Spleen (tissue), 11 donors: Measurements from ENCODE around the gene EIF3K. TPM values are rescaled to one million over a fixed set of nuclear protein-coding genes. Genes with fewer than 3 reads are reported as not detected.

ENCODE experiments used
- DNase-seq: peaks from one replicate; pipeline ENCODE4 v3.0.0-alpha.2; 2020
- H3K27ac ChIP-seq, 8 donors: fragments of 200-600 bp; sonication (generic) in 7 of 8; 1 replicate in 4 of 8; 2 replicates in 4 of 8; pipeline versions ENCODE4 v1.5.0 to v1.8.0; 2016 to 2021; ENCODE audit warnings: inconsistent platforms in 4 of 8, mild to moderate bottlenecking in 4 of 8, moderate library complexity in 1 of 8
- H3K27me3 ChIP-seq, 7 donors: fragments of 200-600 bp; sonication (generic) in 6 of 7; replicated peaks in 1 of 7; 1 replicate in 4 of 7; 2 replicates in 3 of 7; pipeline versions ENCODE4 v1.5.0 to v1.8.0; 2016 to 2021; ENCODE audit warnings: inconsistent platforms in 3 of 7, mild to moderate bottlenecking in 1 of 7
- H3K36me3 ChIP-seq, 6 donors: fragments of 200-600 bp; sonication (generic) in 5 of 6; 1 replicate in 4 of 6; 2 replicates in 2 of 6; pipeline versions ENCODE4 v1.5.0 to v1.8.0; 2016 to 2021; ENCODE audit warnings: inconsistent platforms in 2 of 6
- H3K4me1 ChIP-seq, 6 donors: fragments of 200-600 bp; sonication (generic) in 5 of 6; 1 replicate in 3 of 6; 2 replicates in 3 of 6; pipeline versions ENCODE4 v1.5.0 to v1.8.0; 2016 to 2021; ENCODE audit warnings: inconsistent platforms in 3 of 6
- H3K4me3 ChIP-seq, 8 donors: fragments of 200-600 bp; sonication (generic) in 7 of 8; 1 replicate in 4 of 8; 2 replicates in 4 of 8; pipeline versions ENCODE4 v1.5.0 to v1.8.0; 2016 to 2021; ENCODE audit warnings: inconsistent platforms in 4 of 8, mild to moderate bottlenecking in 4 of 8, moderate library complexity in 2 of 8
- H3K9me3 ChIP-seq, 8 donors: fragments of 200-600 bp; sonication (generic) in 7 of 8; 1 replicate in 4 of 8; 2 replicates in 4 of 8; pipeline versions ENCODE4 v1.5.0 to v1.8.0; 2016 to 2021; ENCODE audit warnings: inconsistent platforms in 4 of 8
- CTCF ChIP-seq, 11 experiments: fragments of 200-600 bp in 7 of 11; fragments of 450-650 bp in 4 of 11; sonication (generic) in 4 of 11; IDR thresholded peaks in 8 of 11; conservative IDR thresholded peaks in 3 of 11; 1 replicate in 7 of 11; 2 replicates in 4 of 11; pipeline versions ENCODE4 v1.4.0 to v1.8.0; 2016 to 2021; ENCODE audit warnings: antibody characterized with exemption in 11 of 11, inconsistent platforms in 4 of 11, mild to moderate bottlenecking in 1 of 11
- POLR2A ChIP-seq, 3 donors: fragments of 450-650 bp; IDR thresholded peaks; one replicate each; pipeline ENCODE4 v1.5.1; 2017; ENCODE audit warnings: antibody characterized with exemption in 3 of 3, mild to moderate bottlenecking in 1 of 3
- POLR2AphosphoS5 ChIP-seq, 3 donors: sonication (generic); formaldehyde crosslinking; IDR thresholded peaks; one replicate each; pipeline ENCODE4 v1.5.1; 2017; ENCODE audit warnings: antibody characterized with exemption in 3 of 3
- WGBS, 5 donors: extraction: QIAGEN DNeasy Blood & Tissue Kit in 3 of 5; methylation state at CpG; one replicate each; pipeline versions ENCODE4 v1.1.5 to v1.1.7; 2013 to 2018; 5-methylcytosine and 5-hydroxymethylcytosine counted together
- intact Hi-C: fragments of 100-400 bp; cut with DNase I; formaldehyde crosslinking; loops from one replicate; pipeline ENCODE4 v1.15.0; 2023; ENCODE audit warnings: low total_unique reads
- polyA plus RNA-seq, 3 donors: library from polyadenylated mRNA; stranded (reverse); fragments of 200-250 nt; gene quantifications; one replicate each; pipeline ENCODE4 v1.2.1, GENCODE V29; 2013
- total RNA-seq, 7 donors: library from RNA; depleted of rRNA in 3 of 7; stranded (reverse); fragments of >200 nt in 3 of 7; fragmentation: NEBNext Ultra II Directional in 4 of 7; extraction: Animal tissue kit (Norgen Biotek cat#: 25700) in 4 of 7; gene quantifications; one replicate each; pipeline versions ENCODE4 v1.1.0 to v1.2.1, GENCODE V29; 2016 to 2021
- donor health status: healthy with polysubstance abuse.
- donor health status: DM: no; HTN: no; CAD: no; lungs with moderate emphysema.
- donor health status: DM: no; HTN: no; CAD: no.
- donor health status: Bipolar disorder and iron deficiency.
- donor health status: healthy.
- donor health status: DM: no; HTN: no; CAD: no.
- donor health status: DM: yes; HTN: yes; CAD: no.

EIF3K gene
- total and polyA plus RNA-seq, 10 donors, result 232 to 538 (median 302) TPM

- WGBS, 5 donors, result 92 to 98% (median 94%) methylated on average over 6 of the region's 6 CpGs
- no peaks in the 10 kb centered on the region for H3K4me1 ChIP-seq
- no peaks in the 10 kb centered on the region for H3K9me3 ChIP-seq
- H3K36me3 ChIP-seq, result peaks cover 0 to 89% (median 33%) of the 10 kb centered on the region in 6 donors
- H3K4me3 ChIP-seq, result no peak overlapping the region
- intact Hi-C loops, result no loop called here
- H3K27ac ChIP-seq, result no peak overlapping the region
- DNase-seq, result no peak
- H3K27me3 ChIP-seq, result no peaks in the 10 kb centered on the region
- TF ChIP-seq POLR2A (IDR thresholded peaks at IDR 0.05), result no peak
- TF ChIP-seq POLR2AphosphoS5 (IDR thresholded peaks at IDR 0.05), result no peak
- TF ChIP-seq CTCF (IDR thresholded peaks at IDR 0.05 in 8 of 11, conservative IDR thresholded peaks at IDR 0.05 in 3 of 11), result no peak
These were observed 12.9 kb upstream of the EIF3K start for GRCh38 chr19:38606131-38606530.

- TF ChIP-seq POLR2AphosphoS5 (IDR thresholded peaks at IDR 0.05), result no peak
- TF ChIP-seq CTCF (IDR thresholded peaks at IDR 0.05 in 8 of 11, conservative IDR thresholded peaks at IDR 0.05 in 3 of 11), result no peak
- TF ChIP-seq POLR2A (IDR thresholded peaks at IDR 0.05), result no peak
- Histone ChIP-seq H3K27ac (no peak overlapping the region), H3K4me3 (no peak overlapping the region), H3K27me3 (no peaks in the 10 kb centered on the region), H3K4me1 (peaks cover 0 to 64% (median 35%) of the 10 kb centered on the region in 6 donors), H3K9me3 (no peaks in the 10 kb centered on the region), H3K36me3 (peaks cover 0 to 64% (median 28%) of the 10 kb centered on the region in 6 donors)
- no peak for DNase-seq
- intact Hi-C loops, result no loop called here
- 74 to 94% (median 83%) methylated on average over 3 of the region's 3 CpGs for WGBS, 5 donors
These were observed 4.7 kb upstream of the EIF3K start for GRCh38 chr19:38614289-38614688.

GRCh38 chr19:38615007-38615581 is 3.9 kb upstream of the EIF3K start:
- Histone ChIP-seq H3K4me3 (peak overlapping the region in 1 of 8 donors; percentile 89), H3K36me3 (peaks cover 0 to 56% (median 20%) of the 10 kb centered on the region in 6 donors), H3K4me1 (peaks cover 7 to 72% (median 43%) of the 10 kb centered on the region in 6 donors), H3K9me3 (no peaks in the 10 kb centered on the region), H3K27me3 (no peaks in the 10 kb centered on the region), H3K27ac (peak overlapping the region in 2 of 8 donors; percentile 4 to 94)
- intact Hi-C loops, result no loop called here
- 73 to 88% (median 80%) methylated on average over 7 of the region's 7 CpGs for WGBS, 5 donors
- DNase-seq, result no peak
- TF ChIP-seq POLR2A (IDR thresholded peaks at IDR 0.05), result no peak
- TF ChIP-seq CTCF (IDR thresholded peaks at IDR 0.05 in 8 of 11, conservative IDR thresholded peaks at IDR 0.05 in 3 of 11), result no peak
- no peak for TF ChIP-seq POLR2AphosphoS5 (IDR thresholded peaks at IDR 0.05)

GRCh38 chr19:38616265-38616664 is 2.7 kb upstream of the EIF3K start:
- intact Hi-C loops, result no loop called here
- peaks cover 0 to 56% (median 23%) of the 10 kb centered on the region in 6 donors for H3K36me3 ChIP-seq
- WGBS, 5 donors, result 61 to 78% (median 70%) methylated on average over 6 of the region's 6 CpGs
- H3K4me3 ChIP-seq, result peak overlapping the region in 5 of 8 donors; percentile 86 to 90 (median 89)
- no peaks in the 10 kb centered on the region for H3K9me3 ChIP-seq
- H3K27me3 ChIP-seq, result no peaks in the 10 kb centered on the region
- peaks cover 11 to 84% (median 50%) of the 10 kb centered on the region in 6 donors for H3K4me1 ChIP-seq
- H3K27ac ChIP-seq, result peak overlapping the region in 6 of 8 donors; percentile 10 to 94 (median 90)
- no peak for DNase-seq
- TF ChIP-seq POLR2AphosphoS5 (IDR thresholded peaks at IDR 0.05) (no peak), POLR2A (IDR thresholded peaks at IDR 0.05) (no peak), CTCF (IDR thresholded peaks at IDR 0.05 in 8 of 11, conservative IDR thresholded peaks at IDR 0.05 in 3 of 11) (no peak)
